Kidney (tissue), 14 donors: ENCODE measurements around the gene ARHGAP44. TPM values are rescaled to one million over a fixed set of nuclear protein-coding genes. Genes with fewer than 3 reads are reported as not detected.
A peak's percentile ranks its signal among the peaks of the same experiment; 100 is the strongest.

Experiments
- DNase-seq, 5 donors: peaks; one replicate each; pipeline ENCODE4 v3.0.0-alpha.2; 2013 to 2020
- FAIRE-seq: peaks from 2 replicates; lab custom pipeline; 2012; peaks lifted over from hg19 to GRCh38; lab: Jason Lieb, UNC
- H3K27ac ChIP-seq, 2 donors: one replicate each; pipeline ENCODE4 v1.7.0; 2013; ENCODE audit warnings: low read depth in 2 of 2, low read length in 2 of 2, inconsistent platforms in 1 of 2
- H3K27me3 ChIP-seq: one replicate; pipeline ENCODE4 v1.7.1; 2013; ENCODE audit warnings: low read length, inconsistent platforms; ENCODE audit not compliant: control insufficient read depth, insufficient read depth
- H3K36me3 ChIP-seq, 3 donors: one replicate each; pipeline versions ENCODE4 v1.7.0 to v1.7.1; 2013; ENCODE audit warnings: low read length in 3 of 3, control low read depth in 1 of 3, inconsistent platforms in 1 of 3; ENCODE audit not compliant: insufficient read depth in 3 of 3, control insufficient read depth in 2 of 3
- H3K4me1 ChIP-seq, 3 donors: one replicate each; pipeline versions ENCODE4 v1.7.0 to v1.7.1; 2013; ENCODE audit warnings: low read length in 3 of 3, inconsistent platforms in 1 of 3, low read depth in 1 of 3; ENCODE audit not compliant: control insufficient read depth in 2 of 3, insufficient read depth in 2 of 3
- H3K4me3 ChIP-seq, 3 donors: one replicate each; pipeline versions ENCODE4 v1.7.0 to v1.8.1; 2013; ENCODE audit warnings: low read length in 3 of 3, control low read depth in 1 of 3, inconsistent platforms in 1 of 3
- H3K9ac ChIP-seq, 3 donors: one replicate each; pipeline versions ENCODE4 v1.7.0 to v1.7.1; 2013; ENCODE audit warnings: low read length in 3 of 3, control low read depth in 1 of 3, inconsistent platforms in 1 of 3
- H3K9me3 ChIP-seq, 3 donors: one replicate each; pipeline versions ENCODE4 v1.7.0 to v1.7.1; 2013; ENCODE audit warnings: low read length in 3 of 3, control low read depth in 1 of 3, inconsistent platforms in 1 of 3; ENCODE audit not compliant: control insufficient read depth in 2 of 3, insufficient read depth in 1 of 3
- intact Hi-C: fragments of 100-400 bp; cut with DNase I; formaldehyde crosslinking; loops from one replicate; pipeline ENCODE4 v1.11.1; 2022
- polyA plus RNA-seq: library from polyadenylated mRNA; stranded (reverse); fragments of 350-450 nt; fragmentation: Illumina TruSeq; extraction: RNeasy Lipid Tissue Mini Kit (QIAGEN cat#74804); gene quantifications from one replicate; pipeline ENCODE4 v1.2.3, GENCODE V29; 2014; ENCODE audit warnings: low read depth, low replicate concordance; ENCODE audit not compliant: insufficient read depth
- total RNA-seq: library from RNA; stranded (reverse); fragmentation: NEBNext Ultra II Directional; extraction: Animal tissue kit (Norgen Biotek cat#: 25700); gene quantifications from one replicate; pipeline ENCODE4 v1.2.1, GENCODE V29; 2021
- TF ChIP-seq, protein P1 (sequence below): IDR thresholded peaks from 3 replicates; pipeline ENCODE4 v1.5.1; 2012; ENCODE audit warnings: mild to moderate bottlenecking, moderate library complexity, borderline replicate concordance; ENCODE audit not compliant: insufficient read depth; ENCODE audit errors: extremely low read depth
- donor health status: control.
- donor health status: control.
- donor health status: control.
- donor health status: control.
- donor health status: control.
- donor health status: DM: yes; HTN: yes; CAD: no.
- donor health status: Normal renal cell carcinoma (clear cell type).

ARHGAP44 gene
- total and polyA plus RNA-seq, 2 donors from 2014 or later, result 3.7 to 8.4 TPM

DNA sequence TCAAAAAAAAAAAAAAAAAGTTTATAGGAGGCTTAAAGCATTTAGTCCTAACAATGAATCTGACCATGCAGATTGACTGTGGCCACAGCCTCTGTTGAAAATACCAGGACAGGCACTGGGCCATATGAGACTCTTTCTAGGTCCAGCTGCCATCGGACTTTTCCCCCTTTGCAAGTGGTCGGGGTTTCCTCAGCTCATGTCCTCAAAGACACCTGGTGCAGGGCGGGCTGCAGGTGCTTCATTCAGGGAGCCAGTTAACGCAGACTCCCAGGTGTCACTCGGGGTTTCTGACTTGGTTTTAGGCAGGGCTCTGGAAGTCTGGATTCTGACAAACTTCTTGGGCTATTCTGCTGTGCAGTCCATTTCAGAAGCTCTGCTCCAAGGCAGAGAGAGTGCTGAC is 207.6 kb downstream of the ARHGAP44 start:
- TF ChIP-seq, protein P1, sequence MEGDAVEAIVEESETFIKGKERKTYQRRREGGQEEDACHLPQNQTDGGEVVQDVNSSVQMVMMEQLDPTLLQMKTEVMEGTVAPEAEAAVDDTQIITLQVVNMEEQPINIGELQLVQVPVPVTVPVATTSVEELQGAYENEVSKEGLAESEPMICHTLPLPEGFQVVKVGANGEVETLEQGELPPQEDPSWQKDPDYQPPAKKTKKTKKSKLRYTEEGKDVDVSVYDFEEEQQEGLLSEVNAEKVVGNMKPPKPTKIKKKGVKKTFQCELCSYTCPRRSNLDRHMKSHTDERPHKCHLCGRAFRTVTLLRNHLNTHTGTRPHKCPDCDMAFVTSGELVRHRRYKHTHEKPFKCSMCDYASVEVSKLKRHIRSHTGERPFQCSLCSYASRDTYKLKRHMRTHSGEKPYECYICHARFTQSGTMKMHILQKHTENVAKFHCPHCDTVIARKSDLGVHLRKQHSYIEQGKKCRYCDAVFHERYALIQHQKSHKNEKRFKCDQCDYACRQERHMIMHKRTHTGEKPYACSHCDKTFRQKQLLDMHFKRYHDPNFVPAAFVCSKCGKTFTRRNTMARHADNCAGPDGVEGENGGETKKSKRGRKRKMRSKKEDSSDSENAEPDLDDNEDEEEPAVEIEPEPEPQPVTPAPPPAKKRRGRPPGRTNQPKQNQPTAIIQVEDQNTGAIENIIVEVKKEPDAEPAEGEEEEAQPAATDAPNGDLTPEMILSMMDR, result no peak
- DNase-seq, result peak in 1 of 5 donors; percentile 23
- Histone ChIP-seq H3K9ac (no peak overlapping the region), H3K9me3 (no peaks in the 10 kb centered on the region), H3K27ac (no peak overlapping the region), H3K27me3 (no peaks in the 10 kb centered on the region), H3K4me1 (no peaks in the 10 kb centered on the region), H3K4me3 (no peak overlapping the region), H3K36me3 (peaks cover 10 to 86% (median 67%) of the 10 kb centered on the region in 3 donors)
- intact Hi-C loops, result no loop called here
- FAIRE-seq, result no peak

DNA sequence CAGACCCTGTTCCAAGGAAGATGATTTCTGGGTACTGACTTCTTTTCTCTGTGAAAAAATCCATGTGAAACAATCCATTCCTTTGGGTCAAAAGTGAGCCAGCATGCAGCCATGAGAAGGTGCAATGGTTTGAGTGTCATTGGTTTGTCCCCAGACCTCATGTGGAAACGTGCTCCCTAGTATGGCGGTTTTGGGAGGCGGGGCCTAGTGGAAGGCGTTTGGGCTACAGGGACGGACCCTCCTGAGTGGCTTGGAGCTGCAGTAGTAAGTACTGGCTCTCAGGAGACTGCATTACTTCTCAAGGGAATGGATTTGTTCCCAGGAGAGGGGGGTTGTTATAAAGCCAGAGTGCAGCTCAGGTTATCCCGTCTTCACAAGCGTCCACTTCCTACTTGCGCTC is 209.2 kb downstream of the ARHGAP44 start:
- Histone ChIP-seq H3K27me3 (no peaks in the 10 kb centered on the region), H3K9ac (no peak overlapping the region), H3K9me3 (no peaks in the 10 kb centered on the region), H3K27ac (no peak overlapping the region), H3K36me3 (peaks cover 10 to 86% (median 63%) of the 10 kb centered on the region in 3 donors), H3K4me1 (peaks cover 0 to 3% (median 0%) of the 10 kb centered on the region in 3 donors), H3K4me3 (no peak overlapping the region)
- FAIRE-seq (no peak), DNase-seq (no peak)
- intact Hi-C loops, result no loop called here
- TF ChIP-seq, protein P1, result no peak

DNA sequence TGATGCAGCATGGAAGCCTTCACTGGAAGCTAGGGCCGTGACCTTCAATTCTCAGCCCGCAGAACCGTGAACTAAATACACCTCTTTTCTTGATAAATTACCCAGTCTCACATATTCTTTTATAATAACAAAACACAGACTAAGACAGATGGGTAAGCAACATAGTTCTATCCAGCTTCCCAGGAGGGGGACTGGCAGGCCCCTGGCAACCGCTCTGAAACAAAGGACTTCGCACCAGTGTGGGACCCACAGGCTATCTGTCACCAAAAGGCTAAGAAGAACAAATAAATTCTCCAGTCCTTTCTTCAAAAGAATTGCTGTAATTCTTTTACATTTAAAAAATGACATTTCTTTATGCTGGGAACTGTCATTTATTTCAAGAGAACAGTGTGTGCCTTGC is 209.6 kb downstream of the ARHGAP44 start:
- intact Hi-C loops, result no loop called here
- TF ChIP-seq, protein P1, result no peak
- peaks cover 10 to 86% (median 64%) of the 10 kb centered on the region in 3 donors for H3K36me3 ChIP-seq

DNA sequence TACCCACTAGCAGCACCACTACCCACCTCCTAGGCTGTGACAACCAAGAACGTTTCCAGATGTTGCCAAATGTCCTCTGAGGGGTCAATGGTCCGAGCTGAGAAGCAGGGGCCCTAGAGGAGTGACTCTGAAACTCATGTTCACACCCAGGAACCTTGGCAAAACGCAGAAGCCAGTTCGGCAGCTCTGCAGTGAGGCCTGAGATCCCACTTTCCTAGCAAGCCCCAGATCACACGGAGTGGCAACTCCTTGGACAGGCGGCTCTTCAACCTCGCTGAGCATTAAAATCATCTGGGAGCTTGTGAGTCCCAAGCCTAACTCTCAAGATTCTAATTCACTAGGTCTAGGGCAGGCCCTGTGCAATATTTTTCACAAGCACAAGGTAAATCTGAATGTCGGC is 211.3 kb downstream of the ARHGAP44 start:
- no peak overlapping the region for H3K27ac ChIP-seq
- DNase-seq, result no peak
- H3K36me3 ChIP-seq, result peaks cover 7 to 79% (median 60%) of the 10 kb centered on the region in 3 donors
- TF ChIP-seq, protein P1, result no peak
- peaks cover 0 to 3% (median 0%) of the 10 kb centered on the region in 3 donors for H3K4me1 ChIP-seq
- FAIRE-seq, result no peak
- no peak overlapping the region for H3K9ac ChIP-seq
- no peaks in the 10 kb centered on the region for H3K27me3 ChIP-seq
- no peaks in the 10 kb centered on the region for H3K9me3 ChIP-seq
- no peak overlapping the region for H3K4me3 ChIP-seq
- intact Hi-C loops, result no loop called here

More for the DNA sequence above, 209.6 kb downstream of the ARHGAP44 start:
- H3K4me3 ChIP-seq, result no peak overlapping the region
- H3K27me3 ChIP-seq, result no peaks in the 10 kb centered on the region
- H3K4me1 ChIP-seq, result peaks cover 0 to 3% (median 0%) of the 10 kb centered on the region in 3 donors
- no peak for FAIRE-seq
- no peaks in the 10 kb centered on the region for H3K9me3 ChIP-seq
- DNase-seq, result no peak
- H3K9ac ChIP-seq, result no peak overlapping the region
- no peak overlapping the region for H3K27ac ChIP-seq
